SKM-1 treated with dmso at 0.1 percent for 144 hours (cell line): ENCODE measurements around the gene FES.

Experiments
- DNase-seq: peaks from one replicate; lab custom pipeline; 2025; ENCODE audit not compliant: unreplicated experiment; lab: John Stamatoyannopoulos, UW

FES gene

GRCh38 chr15:90875549-90875981, 8.7 kb upstream of the FES start:
- no peak for DNase-seq

- DNase-seq = no peak
Measured at GRCh38 chr15:90876046-90876445, 8.3 kb upstream of the FES start.

- DNase-seq = no peak
Measured at GRCh38 chr15:90876512-90877170, 7.7 kb upstream of the FES start.

GRCh38 chr15:90877315-90877714, 7.0 kb upstream of the FES start:
- DNase-seq = no peak

GRCh38 chr15:90877996-90878395, 6.3 kb upstream of the FES start:
- no peak for DNase-seq

GRCh38 chr15:90878660-90879059, 5.6 kb upstream of the FES start:
- DNase-seq = no peak

GRCh38 chr15:90879730-90880366, 4.5 kb upstream of the FES start:
- DNase-seq = no peak

- no peak for DNase-seq
Measured at GRCh38 chr15:90880381-90881145, 3.7 kb upstream of the FES start.

GRCh38 chr15:90881181-90881977, 2.9 kb upstream of the FES start:
- DNase-seq = no peak

- no peak for DNase-seq
Measured at GRCh38 chr15:90881978-90882721, 2.2 kb upstream of the FES start.

GRCh38 chr15:90882781-90883525, 1.4 kb upstream of the FES start:
- no peak for DNase-seq

- DNase-seq = no peak
Measured at GRCh38 chr15:90883526-90883975, 753 bp upstream of the FES start.

- no peak for DNase-seq
Measured at GRCh38 chr15:90884719-90885431, 571 bp downstream of the FES start.

GRCh38 chr15:90885432-90886290, 1.4 kb downstream of the FES start:
- peak; percentile 95 for DNase-seq

- no peak for DNase-seq
Measured at GRCh38 chr15:90886291-90886614, 1.9 kb downstream of the FES start.

GRCh38 chr15:90887037-90887481, 2.8 kb downstream of the FES start:
- no peak for DNase-seq

GRCh38 chr15:90889313-90889730, 5.0 kb downstream of the FES start:
- no peak for DNase-seq

- DNase-seq = no peak
Measured at GRCh38 chr15:90889736-90890456, 5.6 kb downstream of the FES start.
